GM10847 (cell line): ENCODE results near the gene SKP2.

Experiments used
- POLR2A ChIP-seq: IDR thresholded peaks from 2 replicates; pipeline ENCODE4 v1.6.1; 2011; ENCODE audit not compliant: insufficient read length; ENCODE audit errors: extremely low read depth

The SKP2 gene

GRCh38 chr5:36217988-36218387 lies 66.1 kb downstream of the SKP2 start:
- no peak for TF ChIP-seq POLR2A

GRCh38 chr5:36222620-36223019 lies 70.7 kb downstream of the SKP2 start:
- no peak for TF ChIP-seq POLR2A

DNA sequence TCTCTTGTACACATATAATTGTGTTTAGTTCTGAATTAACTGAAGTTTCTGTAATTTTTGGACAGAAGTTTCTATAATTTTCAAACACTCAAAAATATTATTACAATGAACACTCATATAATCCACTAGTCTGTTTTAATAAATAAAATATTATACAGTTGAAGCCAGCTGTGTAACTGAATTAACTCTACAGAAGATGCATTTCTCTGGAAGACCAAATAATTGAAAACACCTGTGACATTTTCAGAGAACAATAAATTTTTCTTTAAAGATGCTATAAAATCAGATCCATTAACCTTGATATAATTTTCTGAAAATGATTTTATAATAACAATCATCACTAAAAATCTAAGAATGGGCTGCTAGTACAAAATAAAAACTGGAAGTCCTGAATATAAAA lies 75.1 kb downstream of the SKP2 start:
- TF ChIP-seq POLR2A, result no peak

- no peak for TF ChIP-seq POLR2A
Observed at GRCh38 chr5:36228505-36228904, 76.6 kb downstream of the SKP2 start.

DNA sequence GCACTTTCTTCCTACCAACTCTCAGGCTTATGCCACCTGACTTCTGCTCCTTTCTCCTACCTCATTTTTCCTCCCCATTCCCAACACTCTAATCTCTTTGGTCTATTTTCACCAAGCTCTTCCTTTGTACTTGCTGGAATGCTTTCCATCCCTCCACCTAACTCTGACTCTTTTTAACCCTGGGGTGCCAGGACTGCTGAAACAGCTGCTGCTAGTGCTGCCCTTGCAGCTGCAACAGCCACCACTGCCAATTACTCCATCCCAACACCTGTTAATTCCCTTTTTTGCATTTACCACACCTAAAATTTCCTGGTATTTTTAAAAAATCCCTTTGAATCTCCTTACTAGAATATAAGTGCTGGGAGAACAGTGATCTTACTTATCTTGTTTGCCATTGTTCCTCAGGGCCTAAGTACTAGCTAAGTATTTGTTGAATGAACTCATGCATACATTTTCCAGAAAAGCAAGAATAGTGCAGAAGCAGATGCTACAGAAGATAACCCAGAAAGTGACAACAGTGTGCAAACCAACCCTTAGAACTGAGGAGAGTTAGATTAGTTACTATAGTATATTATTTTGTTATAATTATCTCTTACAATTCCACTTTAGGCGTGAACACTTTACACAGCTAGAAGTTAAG lies 78.4 kb downstream of the SKP2 start:
- TF ChIP-seq POLR2A, result no peak

DNA sequence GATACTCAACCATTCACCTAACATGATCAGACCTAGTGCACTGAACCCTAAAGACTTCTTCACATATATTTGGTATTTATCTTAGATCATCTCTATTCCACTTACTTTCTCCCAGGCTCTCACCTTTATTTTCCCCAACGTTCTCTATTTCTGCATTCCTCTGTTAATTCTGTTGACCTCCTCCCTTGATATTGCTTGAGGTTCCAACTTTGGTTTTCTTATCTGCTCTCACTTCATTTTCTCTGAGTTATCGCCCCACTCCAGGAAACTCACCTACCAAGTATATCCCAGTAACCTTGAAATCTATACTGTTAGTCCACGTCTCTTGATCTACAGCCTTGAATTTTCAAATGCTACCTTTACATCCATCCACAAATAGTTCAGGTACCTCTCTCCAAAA lies 80.6 kb downstream of the SKP2 start:
- no peak for TF ChIP-seq POLR2A
